ENCODE data around the gene HECW1.

The HECW1 gene

GRCh38 chr7:43085017-43085416 is 27.4 kb upstream of the HECW1 start:
- Histone ChIP-seq H3K4me3 (ENCODE audit: low read depth in 1 of 2, low read length in 1 of 2) (no peak overlapping the region), H3K27ac (no peak overlapping the region), H3K36me3 (no peaks in the 10 kb centered on the region), H3K27me3 (no peaks in the 10 kb centered on the region), H3K9me3 (no peaks in the 10 kb centered on the region), H3K4me1 (ENCODE audit: control insufficient read depth in 1 of 2, insufficient read depth in 1 of 2, low read depth in 1 of 2, low read length in 1 of 2) (no peaks in the 10 kb centered on the region)
- TF ChIP-seq, protein P1, sequence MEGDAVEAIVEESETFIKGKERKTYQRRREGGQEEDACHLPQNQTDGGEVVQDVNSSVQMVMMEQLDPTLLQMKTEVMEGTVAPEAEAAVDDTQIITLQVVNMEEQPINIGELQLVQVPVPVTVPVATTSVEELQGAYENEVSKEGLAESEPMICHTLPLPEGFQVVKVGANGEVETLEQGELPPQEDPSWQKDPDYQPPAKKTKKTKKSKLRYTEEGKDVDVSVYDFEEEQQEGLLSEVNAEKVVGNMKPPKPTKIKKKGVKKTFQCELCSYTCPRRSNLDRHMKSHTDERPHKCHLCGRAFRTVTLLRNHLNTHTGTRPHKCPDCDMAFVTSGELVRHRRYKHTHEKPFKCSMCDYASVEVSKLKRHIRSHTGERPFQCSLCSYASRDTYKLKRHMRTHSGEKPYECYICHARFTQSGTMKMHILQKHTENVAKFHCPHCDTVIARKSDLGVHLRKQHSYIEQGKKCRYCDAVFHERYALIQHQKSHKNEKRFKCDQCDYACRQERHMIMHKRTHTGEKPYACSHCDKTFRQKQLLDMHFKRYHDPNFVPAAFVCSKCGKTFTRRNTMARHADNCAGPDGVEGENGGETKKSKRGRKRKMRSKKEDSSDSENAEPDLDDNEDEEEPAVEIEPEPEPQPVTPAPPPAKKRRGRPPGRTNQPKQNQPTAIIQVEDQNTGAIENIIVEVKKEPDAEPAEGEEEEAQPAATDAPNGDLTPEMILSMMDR (IDR thresholded peaks at IDR 0.05) = no peak

DNA sequence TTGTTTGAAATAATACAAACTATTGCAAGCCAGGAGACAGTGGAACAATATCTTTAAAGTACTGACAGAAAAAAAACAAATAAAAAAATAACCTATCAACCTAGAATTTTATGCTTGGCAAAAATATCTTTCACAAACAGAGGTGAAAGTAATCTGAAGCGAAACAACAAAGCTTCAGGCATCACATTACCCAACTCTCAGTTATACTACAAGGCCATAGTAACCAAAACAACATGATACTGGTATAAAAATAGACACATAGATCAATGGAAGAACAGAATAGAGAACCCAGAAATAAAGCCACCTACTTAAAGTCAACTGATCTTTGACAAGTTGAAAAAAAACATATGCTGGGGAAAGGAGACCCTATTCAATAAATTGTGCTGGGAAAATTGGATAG is 26.5 kb upstream of the HECW1 start:
- TF ChIP-seq, protein P1 (IDR thresholded peaks at IDR 0.05) = no peak
- no peak overlapping the region for H3K4me3 ChIP-seq (ENCODE audit: low read depth in 1 of 2, low read length in 1 of 2)
- no peaks in the 10 kb centered on the region for H3K4me1 ChIP-seq (ENCODE audit: control insufficient read depth in 1 of 2, insufficient read depth in 1 of 2, low read depth in 1 of 2, low read length in 1 of 2)
- H3K27me3 ChIP-seq = no peaks in the 10 kb centered on the region
- H3K36me3 ChIP-seq = no peaks in the 10 kb centered on the region
- H3K9me3 ChIP-seq = no peaks in the 10 kb centered on the region
- no peak overlapping the region for H3K27ac ChIP-seq

DNA sequence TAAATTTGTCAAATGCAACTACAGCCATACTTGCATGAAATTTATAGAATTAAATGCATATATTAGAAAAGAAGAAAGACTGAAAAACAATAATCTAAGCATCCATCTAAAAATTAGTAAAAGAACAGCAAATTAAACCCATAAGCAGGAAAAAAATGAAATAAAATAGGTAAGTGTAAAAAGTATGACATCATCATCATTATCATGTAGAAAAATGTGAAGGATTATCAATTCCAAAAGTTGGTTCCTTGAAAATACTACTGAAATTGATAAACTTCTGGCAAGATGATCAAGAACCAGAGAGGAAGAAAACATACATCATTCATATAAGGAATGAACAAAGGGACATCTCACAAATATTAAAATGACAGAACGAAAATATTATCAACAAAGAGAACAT is 19.6 kb upstream of the HECW1 start:
- TF ChIP-seq, protein P1 (IDR thresholded peaks at IDR 0.05) = no peak
- no peak overlapping the region for H3K4me3 ChIP-seq (ENCODE audit: low read depth in 1 of 2, low read length in 1 of 2)
- no peaks in the 10 kb centered on the region for H3K36me3 ChIP-seq
- H3K4me1 ChIP-seq (ENCODE audit: control insufficient read depth in 1 of 2, insufficient read depth in 1 of 2, low read depth in 1 of 2, low read length in 1 of 2) = no peaks in the 10 kb centered on the region
- no peak overlapping the region for H3K27ac ChIP-seq
- H3K9me3 ChIP-seq = no peaks in the 10 kb centered on the region
- peaks cover 5% of the 10 kb centered on the region for H3K27me3 ChIP-seq

GRCh38 chr7:43096875-43097274 is 15.6 kb upstream of the HECW1 start:
- Histone ChIP-seq H3K27ac (no peak overlapping the region), H3K4me3 (ENCODE audit: low read depth in 1 of 2, low read length in 1 of 2) (no peak overlapping the region), H3K4me1 (ENCODE audit: control insufficient read depth in 1 of 2, insufficient read depth in 1 of 2, low read depth in 1 of 2, low read length in 1 of 2) (no peaks in the 10 kb centered on the region), H3K36me3 (no peaks in the 10 kb centered on the region), H3K27me3 (peaks cover 15% of the 10 kb centered on the region), H3K9me3 (no peaks in the 10 kb centered on the region)
- TF ChIP-seq, protein P1 (IDR thresholded peaks at IDR 0.05) = no peak

GRCh38 chr7:43099750-43100149 is 12.7 kb upstream of the HECW1 start:
- H3K27ac ChIP-seq = no peak overlapping the region
- H3K4me3 ChIP-seq (ENCODE audit: low read depth in 1 of 2, low read length in 1 of 2) = no peak overlapping the region
- no peaks in the 10 kb centered on the region for H3K9me3 ChIP-seq
- TF ChIP-seq, protein P1 (IDR thresholded peaks at IDR 0.05) = no peak
- H3K4me1 ChIP-seq (ENCODE audit: control insufficient read depth in 1 of 2, insufficient read depth in 1 of 2, low read depth in 1 of 2, low read length in 1 of 2) = no peaks in the 10 kb centered on the region
- no peaks in the 10 kb centered on the region for H3K36me3 ChIP-seq
- H3K27me3 ChIP-seq = peaks cover 22% of the 10 kb centered on the region
